ENCODE data around the gene TMEM18.

The TMEM18 gene

DNA sequence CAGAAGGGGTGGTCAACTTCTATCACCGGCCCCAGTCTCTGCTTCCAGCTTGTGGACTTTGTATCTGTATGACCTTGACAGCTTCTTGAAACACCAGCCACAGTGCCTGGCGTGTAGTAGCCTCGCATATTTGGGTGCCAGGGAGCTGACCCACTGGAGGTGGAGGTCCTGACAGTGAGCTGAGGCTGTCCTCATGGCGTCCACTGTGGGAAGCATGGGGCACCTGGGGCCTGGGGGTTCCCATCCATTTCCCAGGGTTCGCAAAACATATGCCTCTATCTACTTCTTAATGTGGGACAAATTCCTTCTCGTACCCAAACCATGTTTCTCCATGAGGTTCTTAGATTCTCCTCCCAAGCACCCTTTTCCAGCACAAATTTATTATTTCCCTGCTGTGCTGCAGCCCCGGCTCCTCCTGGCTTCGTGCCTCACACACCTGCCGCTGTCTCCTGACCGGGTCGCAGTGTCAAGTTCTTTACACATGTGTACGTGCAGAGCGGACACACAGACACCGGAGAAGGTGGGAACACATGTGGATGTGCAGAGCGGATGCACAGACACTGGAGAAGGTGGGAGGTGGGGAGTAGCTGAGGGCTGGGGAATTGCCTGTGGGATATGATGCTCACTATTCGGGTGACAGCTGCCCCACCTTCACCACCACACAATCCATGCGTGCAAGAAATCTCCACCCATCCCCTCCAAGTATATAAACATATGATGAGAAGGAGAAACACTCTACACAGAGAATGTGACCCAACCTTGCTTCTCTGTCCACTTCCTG lies 23.4 kb downstream of the TMEM18 start:
- DNase-seq (ENCODE audit: extremely low read depth in 1 of 2, low read depth in 1 of 2) = no peak

DNA sequence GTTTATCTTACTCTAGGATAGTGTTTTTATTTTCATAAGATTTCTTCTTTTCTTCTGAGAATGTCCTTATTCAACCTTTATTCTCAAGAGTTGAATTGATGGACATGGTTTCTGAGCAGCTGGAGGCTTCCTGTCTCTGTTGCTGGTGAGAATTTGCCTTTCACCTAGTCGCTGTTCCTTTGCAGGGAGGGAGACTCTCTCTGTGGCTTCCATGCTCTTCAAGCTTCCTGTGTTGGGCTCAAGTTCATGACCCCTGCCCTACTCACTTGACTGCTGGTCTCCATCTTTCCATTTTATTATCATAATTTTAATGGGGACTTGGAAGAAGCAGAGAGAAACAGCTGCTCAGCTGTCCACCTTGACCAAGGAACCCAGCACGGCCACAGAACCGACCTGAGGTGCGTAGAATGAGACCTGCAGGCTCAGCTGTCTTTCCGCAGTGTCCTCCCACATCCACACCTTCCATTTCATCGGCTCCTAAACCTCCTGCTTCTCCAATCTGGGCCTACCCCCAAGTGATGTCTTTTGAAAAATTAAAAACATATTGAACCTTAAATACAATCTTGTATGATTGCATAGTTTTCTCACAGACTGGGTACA lies 24.2 kb downstream of the TMEM18 start:
- no peak for DNase-seq (ENCODE audit: extremely low read depth in 1 of 2, low read depth in 1 of 2)

DNA sequence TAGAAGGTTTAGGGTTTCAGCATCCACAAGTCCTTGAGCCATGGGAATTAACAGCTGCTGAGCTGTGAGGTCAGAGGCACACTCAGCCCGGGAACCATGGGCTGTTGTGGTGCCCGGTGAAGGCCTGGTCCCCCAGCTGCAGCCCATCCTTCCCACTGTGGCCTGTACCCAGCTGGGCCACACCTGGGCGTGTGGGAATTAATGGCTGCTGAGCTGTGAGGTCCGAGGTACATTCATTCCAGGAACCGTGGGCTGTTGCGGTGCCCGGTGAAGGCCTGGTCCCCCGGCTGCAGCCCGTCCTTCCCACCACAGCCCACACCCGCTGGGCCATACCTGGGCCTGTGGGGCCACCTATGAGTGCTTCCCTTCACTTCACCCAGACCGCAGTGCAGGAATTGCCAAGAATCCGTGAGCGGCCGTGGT lies 25.2 kb downstream of the TMEM18 start:
- DNase-seq (ENCODE audit: extremely low read depth in 1 of 2, low read depth in 1 of 2) = no peak

DNA sequence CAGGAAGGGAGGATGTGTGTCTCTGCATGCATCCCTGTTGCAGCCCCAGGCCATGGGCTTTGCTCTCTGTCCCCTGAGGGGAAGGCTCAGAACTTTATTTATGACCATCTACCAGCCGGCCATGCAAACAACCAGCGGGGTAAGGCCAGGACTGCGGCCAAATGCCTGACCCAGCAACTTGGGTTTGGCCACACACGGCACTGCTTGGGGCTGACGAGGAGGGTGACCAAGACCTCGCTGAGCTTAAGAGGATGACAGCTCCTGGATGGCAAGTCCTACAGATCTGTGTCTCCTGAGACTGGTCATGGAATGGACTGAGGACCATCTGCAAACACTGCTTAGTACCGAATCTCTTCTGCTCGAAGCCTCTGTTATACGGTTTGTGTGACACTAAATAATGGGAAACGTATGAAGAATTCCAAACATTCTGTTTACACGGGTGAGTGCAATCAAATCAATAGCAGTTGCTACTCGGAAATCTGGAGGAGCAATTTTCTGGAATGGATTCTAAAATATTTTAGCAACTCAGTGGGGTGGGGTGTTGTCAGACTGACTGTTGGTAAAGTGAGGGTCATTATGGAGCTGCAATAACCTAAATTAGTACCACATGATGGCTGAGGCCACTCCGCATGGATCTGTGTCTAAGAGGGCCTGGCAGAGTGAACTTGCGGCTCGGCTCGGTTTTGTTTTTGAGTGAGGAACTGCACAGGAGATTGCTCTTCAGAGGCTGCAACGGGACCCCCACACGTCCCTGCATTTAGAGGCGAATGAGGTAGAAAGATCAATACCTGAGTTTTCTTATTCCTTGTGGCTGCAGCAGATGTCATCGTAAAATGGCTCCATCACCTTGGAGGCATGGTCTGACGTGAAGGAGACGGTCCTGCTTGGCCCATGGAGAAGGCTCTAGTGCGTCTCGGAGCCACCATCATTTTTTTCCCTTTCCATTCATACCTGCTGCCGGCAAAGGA lies 26.6 kb downstream of the TMEM18 start:
- DNase-seq (ENCODE audit: extremely low read depth in 1 of 2, low read depth in 1 of 2) = no peak

DNA sequence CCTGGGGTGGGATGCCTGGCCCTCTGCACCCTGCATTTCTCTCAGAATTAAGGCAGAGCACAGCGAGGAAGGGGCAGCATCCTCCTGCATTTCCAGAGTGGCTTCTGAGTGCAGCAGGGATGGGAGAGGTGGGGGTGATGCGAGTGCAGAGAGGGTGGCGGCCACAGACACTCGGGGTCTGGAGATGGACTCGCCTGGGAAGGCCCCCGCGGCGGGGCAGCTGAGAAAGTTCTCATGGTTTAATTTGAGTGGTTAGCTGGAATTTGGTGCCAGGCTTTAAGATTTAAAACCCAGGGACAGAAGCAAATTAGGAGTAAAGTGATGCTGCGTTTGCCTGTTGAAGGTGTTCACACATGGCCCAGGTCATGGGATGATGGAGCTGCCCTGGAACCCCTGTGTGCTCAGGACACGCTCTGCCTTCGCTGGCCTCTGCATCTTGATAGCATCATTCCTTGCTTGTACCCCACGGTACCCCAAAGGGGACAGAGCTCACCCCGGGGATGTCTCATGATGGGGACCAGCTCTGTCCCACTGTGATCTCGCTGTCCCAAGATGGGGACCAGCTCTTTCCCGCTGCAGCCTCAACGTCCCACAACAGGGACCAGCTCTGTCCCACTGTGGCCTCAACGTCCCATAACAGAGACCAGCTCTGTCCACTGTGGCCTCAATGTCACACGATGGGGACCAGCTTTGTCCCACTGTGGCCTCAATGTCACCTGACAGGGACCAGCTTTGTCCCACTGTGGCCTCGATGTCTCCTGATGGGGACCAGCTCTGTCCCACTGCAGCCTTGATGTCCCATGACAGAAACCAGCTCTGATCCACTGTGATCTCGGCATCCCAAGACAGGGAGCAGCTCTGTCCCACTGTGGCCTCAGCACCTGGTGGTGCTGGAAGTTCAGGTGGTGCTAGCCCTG lies 27.5 kb downstream of the TMEM18 start:
- no peak for DNase-seq (ENCODE audit: extremely low read depth in 1 of 2, low read depth in 1 of 2)

DNA sequence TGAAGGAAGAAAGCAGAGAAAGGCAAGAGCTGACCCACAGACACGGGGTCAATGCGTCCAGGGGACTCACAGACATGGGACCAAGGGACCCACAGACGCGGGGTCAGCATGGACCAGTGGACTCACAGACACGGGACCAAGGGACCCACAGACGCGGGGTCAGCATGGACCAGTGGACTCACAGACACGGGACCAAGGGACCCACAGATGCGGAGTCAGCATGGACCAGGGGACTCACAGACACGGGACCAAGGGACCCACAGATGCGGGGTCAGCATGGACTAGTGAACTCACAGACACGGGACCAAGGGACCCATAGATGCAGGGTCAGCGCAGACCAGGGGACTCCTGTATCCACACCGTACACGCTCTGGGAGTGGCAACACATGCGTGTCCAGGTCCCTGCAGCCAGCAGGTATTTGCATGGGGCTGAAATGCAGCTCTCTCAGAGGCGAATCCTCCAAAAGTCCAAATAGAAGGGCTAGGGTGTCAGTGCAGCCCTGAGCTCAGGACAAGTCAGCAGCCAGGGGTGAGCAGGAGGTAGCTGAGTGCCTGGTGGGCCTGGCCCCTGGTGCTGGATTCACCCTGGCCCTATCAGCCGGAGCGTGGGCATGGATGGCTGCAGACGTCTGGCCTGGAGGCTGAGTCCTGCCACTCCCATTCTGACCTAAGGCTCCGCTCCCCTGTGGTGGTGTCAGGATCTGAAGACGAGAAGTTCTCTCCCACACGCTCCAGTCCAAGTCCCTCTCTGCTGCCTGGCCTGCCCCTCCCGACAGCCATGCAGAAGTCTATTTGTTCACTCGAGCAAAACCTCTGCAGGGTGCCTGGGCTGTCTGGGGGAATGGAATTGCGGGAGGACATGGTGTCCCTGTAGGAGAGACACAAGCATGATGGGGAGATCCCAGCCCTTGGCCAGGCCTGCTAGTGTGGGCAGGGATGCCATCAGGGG lies 28.5 kb downstream of the TMEM18 start:
- no peak for DNase-seq (ENCODE audit: extremely low read depth in 1 of 2, low read depth in 1 of 2)

DNA sequence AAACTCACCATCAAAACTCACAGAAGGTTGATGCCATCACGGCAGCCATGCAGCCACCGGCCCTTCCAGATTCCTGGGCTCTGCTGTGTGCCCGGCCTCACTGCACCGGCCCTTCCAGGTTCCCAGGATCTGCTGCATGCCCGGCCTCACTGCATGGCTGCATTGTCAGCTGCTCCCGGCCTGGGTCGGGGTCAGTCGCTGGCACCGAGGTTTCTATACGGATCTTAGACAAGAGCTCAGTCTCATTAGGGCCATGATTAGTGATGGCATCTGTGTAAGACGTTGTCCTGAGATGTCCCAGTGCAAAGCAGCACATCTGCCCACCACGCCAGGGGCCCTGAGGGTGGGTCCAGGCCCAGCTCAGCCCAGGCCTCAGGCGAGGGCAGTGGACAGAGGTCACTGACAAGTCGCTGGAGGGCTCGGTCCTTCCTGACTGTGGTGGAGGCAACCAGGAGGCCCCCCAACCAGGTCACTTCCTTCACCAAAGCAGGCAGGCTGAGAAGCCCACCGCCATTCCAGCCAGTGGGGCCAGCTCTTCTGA lies 29.4 kb downstream of the TMEM18 start:
- no peak for DNase-seq (ENCODE audit: extremely low read depth in 1 of 2, low read depth in 1 of 2)

DNA sequence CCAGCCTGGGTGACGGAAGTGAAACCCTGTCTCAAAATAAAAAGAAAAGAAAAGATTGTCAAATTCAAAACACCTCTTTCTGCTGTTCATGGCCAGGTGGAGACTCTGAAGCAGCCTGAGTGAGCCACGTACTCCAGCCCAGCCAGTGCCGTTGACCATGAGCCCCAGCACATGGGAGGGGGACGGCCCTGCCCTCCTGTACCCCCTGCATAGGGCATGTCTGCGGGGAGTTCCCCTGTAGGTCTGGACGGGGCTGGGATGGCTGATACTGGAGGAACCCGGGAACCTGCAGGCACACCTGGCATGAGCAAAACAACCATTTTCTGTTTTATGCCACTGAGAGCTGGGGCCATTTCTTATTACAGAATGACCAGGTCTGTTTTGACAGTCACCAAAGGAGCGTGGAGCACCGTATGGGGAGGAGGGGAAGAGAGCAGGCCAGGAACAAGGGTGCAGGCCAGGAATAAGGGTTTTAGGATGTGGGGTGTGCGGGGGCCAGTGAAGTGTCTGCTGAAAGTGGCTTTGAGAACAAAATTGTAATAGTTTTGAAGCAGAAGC lies 30.1 kb downstream of the TMEM18 start:
- no peak for DNase-seq (ENCODE audit: extremely low read depth in 1 of 2, low read depth in 1 of 2)

DNA sequence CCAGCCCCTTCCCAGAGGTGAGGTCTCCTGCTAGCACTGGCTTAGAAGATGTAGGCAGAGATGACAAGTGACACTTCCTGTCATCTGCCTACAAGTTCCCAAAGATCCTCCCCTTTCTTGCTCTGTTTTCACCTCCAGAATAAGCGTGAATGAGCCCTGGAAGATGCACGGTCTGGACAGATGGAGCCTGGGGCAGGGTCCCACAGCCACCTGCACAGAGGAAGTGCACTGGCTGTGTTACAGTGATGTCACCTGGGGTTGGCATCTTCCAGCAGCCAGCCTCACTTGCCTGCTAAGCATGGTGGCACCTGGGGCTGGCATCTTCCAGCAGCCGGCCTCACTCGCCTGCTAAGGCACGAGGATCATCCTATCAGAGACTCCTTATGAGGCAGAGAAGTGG lies 32.3 kb downstream of the TMEM18 start:
- DNase-seq (ENCODE audit: extremely low read depth in 1 of 2, low read depth in 1 of 2) = no peak

DNA sequence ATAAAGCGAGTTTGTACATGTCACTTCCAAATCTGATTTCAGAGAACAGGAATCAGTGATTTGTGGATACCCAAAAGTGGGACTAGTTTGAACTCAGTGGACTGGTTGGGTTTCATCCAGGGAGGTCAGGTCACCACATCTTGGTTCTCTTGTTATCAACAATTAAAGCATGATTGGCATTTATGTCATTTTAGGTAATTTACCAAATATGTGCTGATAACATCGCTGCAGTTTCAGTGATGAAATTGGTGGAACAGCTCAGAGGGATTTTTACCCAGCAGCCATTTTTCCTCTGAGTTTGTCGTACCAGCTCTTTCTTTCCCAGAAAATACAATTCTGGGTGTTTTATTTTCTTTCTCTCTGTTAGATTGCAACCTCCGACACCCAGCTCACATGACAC lies 33.4 kb downstream of the TMEM18 start:
- DNase-seq (ENCODE audit: extremely low read depth in 1 of 2, low read depth in 1 of 2) = no peak

DNA sequence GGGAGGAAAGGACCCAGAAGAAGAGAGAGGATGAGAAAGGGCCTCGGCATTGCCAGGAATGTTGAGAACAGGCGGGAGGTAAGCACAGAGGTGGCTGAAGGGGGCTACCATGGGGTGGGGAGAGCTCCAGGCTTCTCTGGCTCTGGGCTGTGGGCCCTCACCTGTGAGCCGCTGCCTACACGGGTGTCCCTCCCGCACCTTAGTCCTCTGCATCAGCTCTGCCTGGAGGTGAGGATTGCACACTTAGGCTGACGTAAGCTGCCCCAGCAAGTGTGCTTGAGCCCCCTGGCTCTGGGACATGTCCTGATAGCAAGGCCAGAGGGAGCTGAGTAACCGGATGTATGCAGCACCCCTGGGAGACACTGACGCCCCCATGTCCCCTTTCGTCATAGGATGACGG lies 33.9 kb downstream of the TMEM18 start:
- DNase-seq (ENCODE audit: extremely low read depth in 1 of 2, low read depth in 1 of 2) = no peak

DNA sequence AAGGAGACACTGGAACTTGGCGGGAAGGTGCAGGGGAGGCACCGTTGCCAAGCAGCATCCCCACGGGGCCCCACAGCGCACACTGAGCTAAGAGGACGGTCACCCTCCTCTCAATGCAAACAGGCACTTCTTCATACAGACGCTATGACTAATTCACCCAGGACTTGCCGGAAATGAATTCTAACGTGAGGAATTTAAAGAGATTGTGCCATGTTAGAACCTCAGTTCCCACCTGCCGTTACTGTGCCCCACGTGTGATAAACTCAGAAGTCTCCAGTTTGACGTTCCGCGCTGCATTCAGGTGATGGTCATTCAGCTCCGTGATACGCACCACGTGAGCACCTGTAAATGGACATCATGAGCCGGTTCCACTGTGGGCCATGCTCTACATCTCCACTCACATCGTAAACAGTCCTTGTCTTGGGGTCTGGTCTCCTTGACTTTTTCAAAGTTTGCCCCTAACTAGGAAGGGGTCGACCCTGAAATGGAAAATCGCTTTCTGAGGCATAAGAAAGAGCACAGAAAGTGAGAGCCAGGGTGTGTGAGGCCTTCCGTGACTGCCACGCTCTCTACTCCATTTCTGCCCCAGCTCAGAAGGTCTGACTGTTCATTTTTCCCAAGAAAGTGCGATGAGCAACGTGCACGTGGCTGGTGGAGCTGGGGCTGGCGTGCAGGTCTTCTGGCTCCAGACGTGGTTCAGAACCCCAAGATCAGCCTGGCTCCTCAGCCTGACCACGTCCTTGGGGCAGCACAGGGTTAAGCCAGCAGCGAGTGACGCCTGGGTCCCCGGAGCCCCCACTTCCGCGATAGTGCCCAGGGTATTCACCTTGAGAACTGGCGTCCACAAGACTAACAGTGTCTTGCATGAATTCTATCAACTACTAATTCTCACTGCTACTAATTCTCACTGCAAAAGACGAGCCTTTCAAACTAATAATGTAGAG lies 35.1 kb downstream of the TMEM18 start:
- no peak for DNase-seq (ENCODE audit: extremely low read depth in 1 of 2, low read depth in 1 of 2)

DNA sequence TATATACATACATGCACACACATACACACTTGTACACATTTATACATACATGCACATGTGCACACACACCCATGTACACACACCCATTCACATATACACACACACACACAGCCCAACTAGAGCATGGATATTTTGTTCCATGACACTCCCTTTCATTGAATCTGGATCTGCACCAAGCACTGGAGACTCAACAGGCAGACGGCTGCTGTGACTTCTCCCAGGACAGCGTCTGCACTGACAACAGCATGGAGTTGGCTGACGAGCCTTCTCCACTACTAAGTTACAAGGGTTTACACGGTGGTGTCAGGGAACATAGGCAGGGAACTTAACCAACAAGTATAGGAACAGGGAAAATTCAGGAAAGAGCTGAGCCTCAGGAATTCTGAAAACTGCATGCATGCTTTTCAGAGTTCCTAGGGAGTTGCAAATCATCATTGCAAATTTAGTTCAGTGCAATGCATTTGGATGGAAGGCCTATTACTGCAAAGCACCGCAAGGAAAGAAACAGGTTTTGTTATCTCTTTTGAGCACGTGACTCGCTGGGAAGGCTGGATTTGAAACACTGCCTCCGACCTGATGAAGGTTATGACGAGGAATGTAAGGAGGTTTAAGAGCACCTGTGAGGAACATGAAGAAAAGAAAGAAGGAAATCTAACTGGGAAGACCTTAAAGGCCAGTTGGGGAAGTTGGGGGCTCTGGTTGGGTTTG lies 35.9 kb downstream of the TMEM18 start:
- no peak for DNase-seq (ENCODE audit: extremely low read depth in 1 of 2, low read depth in 1 of 2)

DNA sequence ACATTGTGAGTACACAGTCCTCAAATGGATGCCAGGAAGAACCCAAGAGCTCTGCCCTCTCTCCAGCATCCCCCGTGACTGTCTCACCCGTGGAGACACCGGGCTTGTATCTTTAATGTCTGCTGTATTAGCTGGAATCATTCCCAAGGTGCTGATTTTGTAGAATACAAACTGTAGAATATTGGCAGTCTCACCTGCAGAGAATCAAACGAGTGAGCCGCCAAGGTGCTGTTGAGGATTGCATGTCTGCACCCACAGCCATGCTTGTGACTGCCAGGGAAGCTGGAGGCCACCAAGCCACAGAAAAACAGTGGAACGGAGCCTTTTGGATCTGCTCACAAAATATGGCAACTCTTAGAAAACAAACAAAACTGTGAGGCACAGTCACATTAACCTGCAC lies 37.5 kb downstream of the TMEM18 start:
- no peak for DNase-seq (ENCODE audit: extremely low read depth in 1 of 2, low read depth in 1 of 2)

DNA sequence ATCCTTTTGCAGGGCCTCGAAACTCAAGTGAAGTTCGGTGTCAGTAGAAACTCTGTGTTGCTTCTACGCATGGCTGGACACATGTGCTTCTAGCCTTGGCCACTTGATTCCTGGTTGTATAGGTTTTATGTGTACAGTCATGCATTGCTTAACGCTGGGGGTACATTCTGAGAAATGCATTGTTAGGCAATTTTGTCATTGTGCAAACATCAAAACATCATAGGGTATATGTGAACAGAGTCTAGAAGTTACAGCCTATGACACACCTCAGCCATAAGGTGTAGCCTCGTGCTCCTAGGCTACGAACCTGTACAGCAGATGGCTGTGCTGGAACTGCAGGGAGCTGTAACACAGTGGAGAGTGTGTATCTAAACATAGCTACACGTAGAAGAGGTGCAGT lies 39.4 kb downstream of the TMEM18 start:
- no peak for DNase-seq (ENCODE audit: extremely low read depth in 1 of 2, low read depth in 1 of 2)

DNA sequence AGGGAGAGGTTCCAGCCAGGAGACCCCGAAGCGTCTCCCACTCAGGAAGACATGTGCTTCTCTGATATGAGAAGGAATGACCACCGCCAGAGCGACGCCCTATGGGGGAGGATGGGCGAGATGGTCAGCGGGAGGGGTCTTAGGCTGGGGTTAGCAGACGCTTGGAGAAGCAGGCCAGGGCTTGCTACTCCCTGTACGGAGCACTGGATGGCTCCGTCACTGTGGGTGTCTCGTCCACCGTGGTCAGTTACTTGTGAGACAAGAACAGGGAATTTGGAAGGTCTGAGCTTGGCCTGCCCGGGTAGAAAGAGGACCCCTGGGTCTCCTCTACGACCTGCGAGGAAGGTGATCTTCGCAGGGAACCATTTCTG lies 39.8 kb downstream of the TMEM18 start:
- no peak for DNase-seq (ENCODE audit: extremely low read depth in 1 of 2, low read depth in 1 of 2)

All from stimulated activated CD8-positive, alpha-beta memory T cell treated with anti-CD3 and anti-CD28 coated beads, Interleukin-7, amount 100 ng/mL, for 48 hours (primary cell).